Testis (tissue), 3 donors: ENCODE data around the gene MED27. TPM values are rescaled to one million over a fixed set of nuclear protein-coding genes. Genes with fewer than 3 reads are reported as not detected.

ENCODE experiments used
- DNase-seq: peaks from one replicate; pipeline ENCODE4 v3.0.0-alpha.2; 2019
- H3K27ac ChIP-seq, 2 donors: fragments of 200-600 bp; sonication (generic); one replicate each; pipeline ENCODE4 v1.5.1; 2019
- H3K27me3 ChIP-seq: fragments of 200-600 bp; sonication (generic); one replicate; pipeline ENCODE4 v1.5.1; 2019
- H3K36me3 ChIP-seq: fragments of 200-600 bp; sonication (generic); one replicate; pipeline ENCODE4 v1.5.1; 2017; ENCODE audit warnings: low read depth; ENCODE audit errors: missing control alignments
- H3K4me1 ChIP-seq: fragments of 200-600 bp; sonication (generic); one replicate; pipeline ENCODE4 v1.5.1; 2019
- H3K4me3 ChIP-seq, 2 donors: fragments of 200-600 bp; sonication (generic); one replicate each; pipeline ENCODE4 v1.5.1; 2017 to 2019
- H3K9me3 ChIP-seq: fragments of 200-600 bp; sonication (generic); one replicate; pipeline ENCODE4 v1.5.1; 2017
- CTCF ChIP-seq, 3 experiments: fragments of 450-650 bp in 2 of 3; fragments of 200-600 bp in 1 of 3; sonication (generic) in 1 of 3; IDR thresholded peaks; one replicate each; pipeline ENCODE4 v1.5.1; 2016 to 2019; ENCODE audit warnings: antibody characterized with exemption in 3 of 3, mild to moderate bottlenecking in 2 of 3, moderate library complexity in 1 of 3
- POLR2A ChIP-seq: fragments of 450-650 bp; IDR thresholded peaks from one replicate; pipeline ENCODE4 v1.6.1; 2017; ENCODE audit warnings: antibody characterized with exemption, mild to moderate bottlenecking, moderate library complexity
- WGBS, 2 donors: methylation state at CpG; one replicate each; pipeline ENCODE4 v1.1.5; 2018; 5-methylcytosine and 5-hydroxymethylcytosine counted together
- intact Hi-C: fragments of 100-400 bp; cut with DNase I; formaldehyde crosslinking; loops from one replicate; pipeline ENCODE4 v1.15.1; 2023; ENCODE audit warnings: low total_unique reads
- polyA plus RNA-seq: library from polyadenylated mRNA; stranded (reverse); fragments of 350-450 nt; fragmentation: Illumina TruSeq; extraction: RNeasy Lipid Tissue Mini Kit (QIAGEN cat#74804); gene quantifications from one replicate; pipeline ENCODE4 v1.2.3, GENCODE V29; 2014; ENCODE audit warnings: low read depth, low replicate concordance; ENCODE audit not compliant: insufficient read depth
- total RNA-seq, 2 donors: library from RNA; depleted of rRNA; stranded (reverse); fragments of >200 nt; gene quantifications; one replicate each; pipeline ENCODE4 v1.2.3, GENCODE V29; 2016

The MED27 gene
- total and polyA plus RNA-seq, 3 donors from 2014 or later = 30.7 to 45.0 (median 33.7) TPM

- H3K36me3 ChIP-seq = no peaks in the 10 kb centered on the region
- TF ChIP-seq POLR2A = no peak
- no peak for TF ChIP-seq CTCF (IDR thresholded peaks at IDR 0.05)
- 71 to 73% methylated on average over 4 of the region's 4 CpGs for WGBS, 2 donors
- no peaks in the 10 kb centered on the region for H3K9me3 ChIP-seq
- H3K27me3 ChIP-seq = no peaks in the 10 kb centered on the region
- H3K4me3 ChIP-seq = no peak overlapping the region
- DNase-seq = no peak
- no peaks in the 10 kb centered on the region for H3K4me1 ChIP-seq
- no peak overlapping the region for H3K27ac ChIP-seq
- intact Hi-C loops = no loop called here
These were observed 198.7 kb downstream of the MED27 start for GRCh38 chr9:131880833-131881583.

- no peak for DNase-seq
- Histone ChIP-seq H3K4me1 (no peaks in the 10 kb centered on the region), H3K9me3 (no peaks in the 10 kb centered on the region), H3K36me3 (no peaks in the 10 kb centered on the region), H3K4me3 (no peak overlapping the region), H3K27ac (no peak overlapping the region), H3K27me3 (no peaks in the 10 kb centered on the region)
- WGBS, 2 donors = 95 to 99% methylated on average over 13 of the region's 13 CpGs
- no peak for TF ChIP-seq CTCF (IDR thresholded peaks at IDR 0.05)
- intact Hi-C loops = no loop called here
These were observed 199.8 kb downstream of the MED27 start for GRCh38 chr9:131879911-131880290.

DNA sequence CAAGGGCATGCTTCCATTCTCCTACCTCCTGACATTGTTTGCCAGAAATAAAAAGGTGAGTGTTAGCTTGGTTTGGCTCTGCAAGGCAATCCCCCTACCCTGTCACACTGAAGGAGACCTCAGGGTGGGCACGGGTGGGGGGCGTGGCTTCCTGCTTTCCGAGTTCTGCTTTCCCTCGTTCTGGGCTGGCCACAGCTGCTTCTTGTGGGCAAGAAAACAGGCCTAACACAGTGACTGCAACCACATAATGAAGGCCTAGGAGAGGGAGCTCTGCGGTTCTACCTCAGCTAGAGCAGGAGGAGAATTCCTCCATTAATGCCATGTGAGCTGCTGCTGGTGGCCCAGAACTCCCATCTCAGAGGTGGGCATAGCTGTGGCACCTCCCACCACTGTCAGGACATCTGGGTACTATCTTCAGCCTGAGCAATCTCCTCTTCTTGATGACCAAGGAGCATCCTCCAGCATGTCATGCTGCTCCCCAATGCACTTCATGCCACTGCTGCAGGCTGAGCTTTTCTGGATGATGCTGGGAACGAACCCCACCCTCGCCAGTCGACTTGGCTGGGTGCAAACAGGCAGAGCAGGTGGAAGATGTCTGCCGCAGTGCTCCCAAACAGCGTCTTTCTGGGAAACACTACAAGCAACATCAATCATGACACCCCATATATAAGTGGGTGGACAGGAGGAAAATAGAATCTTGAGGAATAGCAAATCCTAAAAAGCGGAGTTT lies 200.3 kb downstream of the MED27 start:
- Histone ChIP-seq H3K27me3 (no peaks in the 10 kb centered on the region), H3K4me1 (no peaks in the 10 kb centered on the region), H3K27ac (no peak overlapping the region), H3K4me3 (no peak overlapping the region), H3K36me3 (no peaks in the 10 kb centered on the region), H3K9me3 (no peaks in the 10 kb centered on the region)
- DNase-seq = no peak
- TF ChIP-seq POLR2A = no peak
- WGBS, 2 donors = 80 to 92% methylated on average over 8 to 11 of the region's 11 CpGs
- intact Hi-C loops = no loop called here

GRCh38 chr9:131876486-131876885 lies 203.2 kb downstream of the MED27 start:
- Histone ChIP-seq H3K9me3 (no peaks in the 10 kb centered on the region), H3K36me3 (no peaks in the 10 kb centered on the region), H3K27me3 (no peaks in the 10 kb centered on the region), H3K4me1 (no peaks in the 10 kb centered on the region), H3K27ac (no peak overlapping the region), H3K4me3 (no peak overlapping the region)
- 94 to 96% methylated on average over 16 of the region's 16 CpGs for WGBS, 2 donors
- no peak for TF ChIP-seq CTCF (IDR thresholded peaks at IDR 0.05)
- TF ChIP-seq POLR2A = no peak
- DNase-seq = no peak
- intact Hi-C loops = no loop called here

DNA sequence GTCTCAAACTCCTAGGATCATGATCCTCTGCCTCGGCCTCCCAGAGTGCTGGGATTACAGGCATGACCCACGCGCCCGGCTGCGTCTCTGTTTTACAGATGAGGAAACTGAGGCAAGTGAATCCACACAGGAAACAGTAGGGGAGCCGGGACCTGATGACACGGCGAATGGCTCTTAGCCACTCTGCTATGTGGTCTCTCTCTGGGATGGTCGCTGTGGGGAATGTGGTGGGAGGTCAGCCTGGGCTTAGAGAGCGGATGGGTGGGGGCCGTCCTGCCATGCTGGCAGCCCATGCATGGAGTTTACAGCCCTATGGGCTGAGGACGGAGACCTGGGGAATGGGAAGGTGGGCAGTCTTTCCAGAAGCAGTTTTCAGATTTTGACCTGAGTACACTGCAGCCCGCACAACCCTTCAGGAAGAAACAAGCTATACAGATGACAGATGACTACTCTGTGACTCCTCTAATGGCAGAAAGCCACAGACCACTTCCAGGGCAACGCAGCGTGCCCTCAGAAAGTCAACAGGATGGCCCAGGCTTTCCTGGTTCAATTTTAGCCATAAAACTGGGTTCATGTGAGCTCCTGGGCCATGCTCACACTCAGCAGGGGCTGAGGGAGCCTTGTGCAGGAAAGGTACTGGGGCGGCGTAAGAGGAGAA lies 203.7 kb downstream of the MED27 start:
- Histone ChIP-seq H3K9me3 (no peaks in the 10 kb centered on the region), H3K27me3 (no peaks in the 10 kb centered on the region), H3K27ac (no peak overlapping the region), H3K36me3 (no peaks in the 10 kb centered on the region), H3K4me1 (no peaks in the 10 kb centered on the region), H3K4me3 (no peak overlapping the region)
- TF ChIP-seq CTCF (IDR thresholded peaks at IDR 0.05) (no peak), POLR2A (no peak)
- WGBS, 2 donors = 87 to 93% methylated on average over 11 to 17 of the region's 17 CpGs
- no peak for DNase-seq
- intact Hi-C loops = no loop called here
